ENCODE results near the gene SLC27A4. TPM values are rescaled to one million over a fixed set of nuclear protein-coding genes. Genes with fewer than 3 reads are reported as not detected.
A peak's percentile ranks its signal among the peaks of the same experiment; 100 is the strongest.

Gene SLC27A4
- total and polyA plus RNA-seq, 10 donors: 8.4 to 15.5 (median 11.6) TPM

GRCh38 chr9:128321879-128322403 lies 18.4 kb upstream of the SLC27A4 start:
- H3K27ac ChIP-seq: peak overlapping the region in 7 of 8 donors; percentile 64 to 96 (median 90)

GRCh38 chr9:128322404-128323211 lies 17.7 kb upstream of the SLC27A4 start, which contains the start of the genes COQ4 and TRUB2:
Gene COQ4, plus strand, starts transcription at chr9:128322839. Its CDS starts 20 bp downstream, at chr9:128322859.
Gene TRUB2, minus strand, starts transcription at chr9:128322447. Its CDS starts 39 bp downstream, at chr9:128322408.
- H3K36me3 ChIP-seq: peaks cover 0 to 70% (median 30%) of the 10 kb centered on the region in 6 donors
- H3K27me3 ChIP-seq (replicated peaks in 1 of 7): no peaks in the 10 kb centered on the region
- WGBS, 5 donors: 0 to 1% (median 0%) methylated on average over 57 to 83 of the region's 83 CpGs
- peaks cover 17 to 40% (median 31%) of the 10 kb centered on the region in 6 donors for H3K4me1 ChIP-seq
- H3K4me3 ChIP-seq: peak within 1 kb of the TSS; percentile 83 to 100 (median 98)
- peak; percentile 77 to 85 (median 85) for TF ChIP-seq POLR2AphosphoS5 (IDR thresholded peaks at IDR 0.05)
- peak in 1 of 11 experiments; percentile 14 for TF ChIP-seq CTCF (IDR thresholded peaks at IDR 0.05 in 8 of 11, conservative IDR thresholded peaks at IDR 0.05 in 3 of 11)
- TF ChIP-seq POLR2A (IDR thresholded peaks at IDR 0.05): peak in 1 of 3 donors; percentile 37
- intact Hi-C loops (cut with DNase I; ENCODE audit: low total_unique reads): no loop called here
- peak; percentile 97 for DNase-seq
- H3K27ac ChIP-seq: peak within 1 kb of the TSS; percentile 64 to 96 (median 90)
- H3K9me3 ChIP-seq: no peaks in the 10 kb centered on the region

More at GRCh38 chr9:128321879-128322403, 18.4 kb upstream of the SLC27A4 start:
- Histone ChIP-seq H3K4me3 (peak overlapping the region; percentile 83 to 100 (median 98)), H3K9me3 (no peaks in the 10 kb centered on the region), H3K27me3 (replicated peaks in 1 of 7) (no peaks in the 10 kb centered on the region), H3K36me3 (peaks cover 0 to 70% (median 33%) of the 10 kb centered on the region in 6 donors), H3K4me1 (peaks cover 17 to 40% (median 31%) of the 10 kb centered on the region in 6 donors)
- TF ChIP-seq POLR2AphosphoS5 (IDR thresholded peaks at IDR 0.05) (no peak), CTCF (IDR thresholded peaks at IDR 0.05 in 8 of 11, conservative IDR thresholded peaks at IDR 0.05 in 3 of 11) (no peak), POLR2A (IDR thresholded peaks at IDR 0.05) (no peak)
- intact Hi-C loops (cut with DNase I; ENCODE audit: low total_unique reads): no loop called here
- WGBS, 5 donors: 1 to 3% (median 2%) methylated on average over 15 to 21 of the region's 21 CpGs
- DNase-seq: no peak

GRCh38 chr9:128323212-128323730 lies 17.1 kb upstream of the SLC27A4 start:
- TF ChIP-seq CTCF (IDR thresholded peaks at IDR 0.05 in 8 of 11, conservative IDR thresholded peaks at IDR 0.05 in 3 of 11) (no peak), POLR2A (IDR thresholded peaks at IDR 0.05) (no peak), POLR2AphosphoS5 (IDR thresholded peaks at IDR 0.05) (no peak)
- H3K36me3 ChIP-seq: peaks cover 0 to 70% (median 32%) of the 10 kb centered on the region in 6 donors
- no peaks in the 10 kb centered on the region for H3K9me3 ChIP-seq
- no peak for DNase-seq
- peak overlapping the region; percentile 64 to 96 (median 90) for H3K27ac ChIP-seq
- 22 to 29% (median 27%) methylated on average over 15 to 16 of the region's 16 CpGs for WGBS, 5 donors
- intact Hi-C loops (cut with DNase I; ENCODE audit: low total_unique reads): no loop called here
- H3K4me3 ChIP-seq: peak overlapping the region; percentile 83 to 100 (median 98)
- no peaks in the 10 kb centered on the region for H3K27me3 ChIP-seq (replicated peaks in 1 of 7)
- H3K4me1 ChIP-seq: peaks cover 17 to 40% (median 31%) of the 10 kb centered on the region in 6 donors

All from spleen (tissue), 11 donors.